ENCODE measurements around the gene WDR6. TPM values are rescaled to one million over a fixed set of nuclear protein-coding genes. Genes with fewer than 3 reads are reported as not detected.
A peak's percentile ranks its signal among the peaks of the same experiment; 100 is the strongest.

WDR6 gene
- total RNA-seq, 3 donors from 2014 or later (not counting 1 experiment from before 2014, with no cell fraction given) = 113 to 167 (median 129) TPM

DNA sequence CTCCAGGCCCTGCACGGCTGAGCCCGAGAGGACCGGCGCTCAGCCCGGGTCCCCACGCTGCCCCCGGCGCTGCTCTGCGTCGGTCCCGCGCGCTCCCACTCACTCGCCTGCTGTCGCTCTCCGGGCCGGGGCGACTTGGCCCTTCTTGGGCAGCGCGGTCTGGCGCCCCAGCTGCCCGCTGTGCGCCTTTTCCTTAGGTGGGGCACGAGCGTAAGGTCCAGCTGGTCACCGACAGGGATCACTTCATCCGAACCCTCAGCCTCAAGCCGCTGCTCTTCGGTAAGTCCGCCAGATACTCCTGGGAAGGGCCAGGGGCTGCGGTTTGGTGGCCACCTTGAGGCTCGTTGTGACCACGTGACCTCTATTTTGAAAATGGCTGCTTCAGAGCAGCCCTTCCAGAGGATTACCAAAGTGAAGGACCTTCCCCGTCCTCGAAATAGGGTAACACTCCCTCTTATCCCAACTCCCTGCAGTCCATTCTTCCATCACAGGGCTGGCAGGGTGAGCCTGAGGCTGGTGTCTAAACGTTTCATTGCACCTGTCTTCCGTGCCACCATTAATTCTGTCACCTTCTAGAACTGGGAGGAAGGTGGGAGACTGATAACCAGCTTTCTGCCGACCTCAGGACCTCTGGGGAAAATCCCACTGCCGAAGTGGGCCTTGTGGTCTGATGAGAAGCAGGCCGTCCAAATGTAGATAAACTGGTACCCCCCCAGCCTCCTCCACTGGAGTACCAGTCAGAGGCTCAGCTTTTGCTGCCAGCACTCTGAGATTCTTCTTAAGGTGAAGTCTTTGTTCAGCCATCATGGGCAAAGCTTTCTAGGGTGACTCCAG is 16.3 kb upstream of the WDR6 start:
- Mint-ChIP-seq H3K27me3 (ENCODE audit: low read depth in 2 of 2) (no peaks in the 10 kb centered on the region), H3K4me3 (peak overlapping the region; percentile 89), H3K4me1 (peaks cover 32 to 49% of the 10 kb centered on the region in 2 donors), H3K9me3 (no peaks in the 10 kb centered on the region), H3K27ac (peak overlapping the region; percentile 73 to 89), H3K36me3 (no peaks in the 10 kb centered on the region)
- peak overlapping the region; percentile 58 for H3K27ac ChIP-seq (ENCODE audit: low read length)
- H3K4me3 ChIP-seq (ENCODE audit: low read length) = peak overlapping the region; percentile 75
- no peaks in the 10 kb centered on the region for H3K36me3 ChIP-seq (ENCODE audit: control insufficient read depth, insufficient read depth, low read length)
- peak in 1 of 2 donors; percentile 63 for DNase-seq
- H3K4me1 ChIP-seq (ENCODE audit: control insufficient read depth, insufficient read depth, low read length) = peaks cover 26% of the 10 kb centered on the region
- ATAC-seq = peak; percentile 18 to 32 (median 27)
- intact Hi-C loops (cut with micrococcal nuclease) = loop anchor here (2.0 kb wide), 1 partner anchor 16 kb away; the partner anchor contains the start of gene WDR6
- no peaks in the 10 kb centered on the region for H3K27me3 ChIP-seq (ENCODE audit: control insufficient read depth, insufficient read depth, low read length)
- TF ChIP-seq, protein P1, sequence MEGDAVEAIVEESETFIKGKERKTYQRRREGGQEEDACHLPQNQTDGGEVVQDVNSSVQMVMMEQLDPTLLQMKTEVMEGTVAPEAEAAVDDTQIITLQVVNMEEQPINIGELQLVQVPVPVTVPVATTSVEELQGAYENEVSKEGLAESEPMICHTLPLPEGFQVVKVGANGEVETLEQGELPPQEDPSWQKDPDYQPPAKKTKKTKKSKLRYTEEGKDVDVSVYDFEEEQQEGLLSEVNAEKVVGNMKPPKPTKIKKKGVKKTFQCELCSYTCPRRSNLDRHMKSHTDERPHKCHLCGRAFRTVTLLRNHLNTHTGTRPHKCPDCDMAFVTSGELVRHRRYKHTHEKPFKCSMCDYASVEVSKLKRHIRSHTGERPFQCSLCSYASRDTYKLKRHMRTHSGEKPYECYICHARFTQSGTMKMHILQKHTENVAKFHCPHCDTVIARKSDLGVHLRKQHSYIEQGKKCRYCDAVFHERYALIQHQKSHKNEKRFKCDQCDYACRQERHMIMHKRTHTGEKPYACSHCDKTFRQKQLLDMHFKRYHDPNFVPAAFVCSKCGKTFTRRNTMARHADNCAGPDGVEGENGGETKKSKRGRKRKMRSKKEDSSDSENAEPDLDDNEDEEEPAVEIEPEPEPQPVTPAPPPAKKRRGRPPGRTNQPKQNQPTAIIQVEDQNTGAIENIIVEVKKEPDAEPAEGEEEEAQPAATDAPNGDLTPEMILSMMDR (IDR thresholded peaks at IDR 0.05) = no peak
- 2% methylated on average over 38 of the region's 40 CpGs for WGBS (ENCODE audit: insufficient coverage)
- no peaks in the 10 kb centered on the region for H3K9me3 ChIP-seq (ENCODE audit: control insufficient read depth, insufficient read depth, low read length)

DNA sequence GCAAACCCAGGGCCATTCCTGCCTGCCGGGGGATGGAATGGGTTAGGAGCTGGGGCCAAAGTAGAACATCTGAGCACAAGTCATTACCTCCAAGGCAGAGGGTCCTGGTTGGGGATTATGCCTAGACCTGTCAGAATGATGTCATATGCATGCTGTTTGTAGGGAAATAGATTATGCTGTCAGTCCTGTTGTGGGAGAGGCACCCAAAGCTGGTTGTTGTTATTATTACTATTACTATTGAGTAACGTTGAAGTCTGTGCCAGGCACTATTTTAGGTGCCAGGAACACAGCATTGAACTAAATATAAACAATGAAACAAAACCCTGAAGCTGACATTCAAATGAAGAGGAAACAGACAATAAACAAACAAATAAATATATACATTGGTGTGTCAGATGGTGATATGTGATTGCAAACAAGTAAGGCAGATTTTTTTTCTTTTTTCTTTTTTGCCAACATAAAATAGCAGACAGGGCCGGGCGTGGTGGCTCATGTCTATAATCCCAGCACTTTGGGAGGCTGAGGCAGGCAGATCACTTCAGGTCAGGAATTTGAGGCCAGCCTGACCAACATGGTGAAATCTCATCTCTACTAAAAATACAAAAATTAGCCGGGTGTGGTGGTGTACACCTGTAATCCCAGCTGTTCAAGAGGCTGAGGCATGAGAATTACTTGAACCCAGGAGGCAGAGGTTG is 15.2 kb upstream of the WDR6 start:
- peak overlapping the region; percentile 73 to 89 for H3K27ac Mint-ChIP-seq
- H3K36me3 ChIP-seq (ENCODE audit: control insufficient read depth, insufficient read depth, low read length) = no peaks in the 10 kb centered on the region
- TF ChIP-seq, protein P1 (IDR thresholded peaks at IDR 0.05) = no peak
- no peaks in the 10 kb centered on the region for H3K27me3 ChIP-seq (ENCODE audit: control insufficient read depth, insufficient read depth, low read length)
- H3K4me3 ChIP-seq (ENCODE audit: low read length) = no peak overlapping the region
- H3K4me1 ChIP-seq (ENCODE audit: control insufficient read depth, insufficient read depth, low read length) = peaks cover 26% of the 10 kb centered on the region
- peak overlapping the region; percentile 70 for H3K4me3 Mint-ChIP-seq
- no peaks in the 10 kb centered on the region for H3K36me3 Mint-ChIP-seq
- intact Hi-C loops (cut with micrococcal nuclease) = loop anchor here (2.0 kb wide), 1 partner anchor 15 kb away; the partner anchor contains the start of gene WDR6
- 95% methylated on average over 4 of the region's 5 CpGs for WGBS (ENCODE audit: insufficient coverage)
- H3K9me3 Mint-ChIP-seq = no peaks in the 10 kb centered on the region
- no peak overlapping the region for H3K27ac ChIP-seq (ENCODE audit: low read length)
- peaks cover 32 to 47% of the 10 kb centered on the region in 2 donors for H3K4me1 Mint-ChIP-seq
- H3K27me3 Mint-ChIP-seq (ENCODE audit: low read depth in 2 of 2) = no peaks in the 10 kb centered on the region
- no peaks in the 10 kb centered on the region for H3K9me3 ChIP-seq (ENCODE audit: control insufficient read depth, insufficient read depth, low read length)
- no peak for DNase-seq
- ATAC-seq = no peak

DNA sequence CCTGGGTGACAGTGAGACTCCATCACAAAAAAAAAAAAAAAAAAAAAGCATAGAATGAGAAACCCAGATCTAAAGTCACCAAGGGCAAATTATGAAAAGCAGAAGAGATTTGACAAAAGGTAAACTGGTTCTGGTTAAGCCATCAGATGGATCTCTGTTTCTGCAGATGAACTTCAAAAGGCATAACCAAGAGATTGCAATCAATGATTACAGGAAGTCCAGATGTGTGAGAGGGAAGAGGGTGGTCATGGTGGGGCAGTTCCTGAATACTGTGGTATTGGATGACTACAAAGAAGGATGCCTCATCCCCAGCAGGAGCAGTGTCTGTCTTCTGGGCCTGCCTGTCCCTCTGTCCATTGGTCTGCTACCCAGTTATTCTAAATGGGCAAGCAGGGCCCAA is 13.4 kb upstream of the WDR6 start:
- Histone ChIP-seq H3K27me3 (ENCODE audit: control insufficient read depth, insufficient read depth, low read length) (no peaks in the 10 kb centered on the region), H3K27ac (ENCODE audit: low read length) (no peak overlapping the region), H3K9me3 (ENCODE audit: control insufficient read depth, insufficient read depth, low read length) (no peaks in the 10 kb centered on the region), H3K4me1 (ENCODE audit: control insufficient read depth, insufficient read depth, low read length) (peaks cover 22% of the 10 kb centered on the region), H3K36me3 (ENCODE audit: control insufficient read depth, insufficient read depth, low read length) (no peaks in the 10 kb centered on the region), H3K4me3 (ENCODE audit: low read length) (no peak overlapping the region)
- intact Hi-C loops (cut with micrococcal nuclease) = no loop called here
- no peak overlapping the region for H3K27ac Mint-ChIP-seq
- ATAC-seq (no peak), DNase-seq (no peak)
- peaks cover 27 to 40% of the 10 kb centered on the region in 2 donors for H3K4me1 Mint-ChIP-seq
- TF ChIP-seq, protein P1 (IDR thresholded peaks at IDR 0.05) = no peak
- H3K36me3 Mint-ChIP-seq = no peaks in the 10 kb centered on the region
- H3K27me3 Mint-ChIP-seq (ENCODE audit: low read depth in 2 of 2) = no peaks in the 10 kb centered on the region
- no peaks in the 10 kb centered on the region for H3K9me3 Mint-ChIP-seq
- no peak overlapping the region for H3K4me3 Mint-ChIP-seq

Data from natural killer cell (primary cell).